WI38 (cell line): ENCODE results near the gene ZNF319.

Experiments
- H3K4me3 ChIP-seq: 2 replicates; pipeline ENCODE4 v1.5.1; 2011; ENCODE audit warnings: low read depth, mild to moderate bottlenecking, control low read depth, low read length
- TF ChIP-seq, protein P1 (sequence below): IDR thresholded peaks from 2 replicates; pipeline ENCODE4 v1.5.1; 2012; ENCODE audit warnings: low read depth, mild to moderate bottlenecking, control low read depth, low read length

The ZNF319 gene

DNA sequence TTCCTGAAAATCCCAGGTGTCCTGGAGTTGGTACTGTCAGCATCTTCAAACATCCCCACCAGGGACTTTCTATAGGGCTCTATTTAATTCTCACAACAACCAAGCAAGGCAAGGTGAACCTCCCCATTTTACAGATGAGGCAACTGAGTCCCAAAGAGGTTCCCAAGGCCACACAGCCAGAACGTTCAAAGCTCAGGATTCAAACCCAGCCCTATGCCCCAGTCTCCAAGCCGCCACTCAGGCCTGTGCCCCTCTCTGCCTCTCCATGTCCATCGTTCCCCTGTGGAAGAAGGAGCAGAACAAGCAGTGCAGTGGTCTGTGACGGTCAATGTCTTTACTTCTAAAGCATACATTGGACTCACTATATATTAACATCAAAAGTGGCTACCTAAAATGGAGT is 6.1 kb downstream of the ZNF319 start:
- no peak overlapping the region for H3K4me3 ChIP-seq
- TF ChIP-seq, protein P1, sequence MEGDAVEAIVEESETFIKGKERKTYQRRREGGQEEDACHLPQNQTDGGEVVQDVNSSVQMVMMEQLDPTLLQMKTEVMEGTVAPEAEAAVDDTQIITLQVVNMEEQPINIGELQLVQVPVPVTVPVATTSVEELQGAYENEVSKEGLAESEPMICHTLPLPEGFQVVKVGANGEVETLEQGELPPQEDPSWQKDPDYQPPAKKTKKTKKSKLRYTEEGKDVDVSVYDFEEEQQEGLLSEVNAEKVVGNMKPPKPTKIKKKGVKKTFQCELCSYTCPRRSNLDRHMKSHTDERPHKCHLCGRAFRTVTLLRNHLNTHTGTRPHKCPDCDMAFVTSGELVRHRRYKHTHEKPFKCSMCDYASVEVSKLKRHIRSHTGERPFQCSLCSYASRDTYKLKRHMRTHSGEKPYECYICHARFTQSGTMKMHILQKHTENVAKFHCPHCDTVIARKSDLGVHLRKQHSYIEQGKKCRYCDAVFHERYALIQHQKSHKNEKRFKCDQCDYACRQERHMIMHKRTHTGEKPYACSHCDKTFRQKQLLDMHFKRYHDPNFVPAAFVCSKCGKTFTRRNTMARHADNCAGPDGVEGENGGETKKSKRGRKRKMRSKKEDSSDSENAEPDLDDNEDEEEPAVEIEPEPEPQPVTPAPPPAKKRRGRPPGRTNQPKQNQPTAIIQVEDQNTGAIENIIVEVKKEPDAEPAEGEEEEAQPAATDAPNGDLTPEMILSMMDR = no peak

DNA sequence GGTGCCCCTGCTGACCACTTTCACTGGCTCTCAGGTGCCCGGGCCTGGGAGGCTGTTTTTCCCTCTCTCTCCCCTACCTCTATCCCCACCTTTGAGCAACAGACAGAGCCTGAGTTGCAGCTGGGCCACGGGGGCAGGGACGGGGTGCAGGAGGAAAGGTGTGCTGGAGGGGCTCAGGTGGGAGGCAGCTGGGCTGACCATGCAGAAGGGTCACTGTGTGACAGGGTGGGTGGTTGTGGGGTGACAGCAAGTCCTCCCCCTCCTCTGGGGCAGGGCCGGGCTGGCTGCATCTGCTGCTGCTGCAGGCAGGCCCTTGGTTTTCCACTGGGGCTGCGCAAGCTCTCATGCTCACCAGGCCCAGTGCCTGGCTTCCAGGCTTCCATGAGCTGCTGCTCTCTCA is 6.6 kb downstream of the ZNF319 start:
- TF ChIP-seq, protein P1 = no peak

DNA sequence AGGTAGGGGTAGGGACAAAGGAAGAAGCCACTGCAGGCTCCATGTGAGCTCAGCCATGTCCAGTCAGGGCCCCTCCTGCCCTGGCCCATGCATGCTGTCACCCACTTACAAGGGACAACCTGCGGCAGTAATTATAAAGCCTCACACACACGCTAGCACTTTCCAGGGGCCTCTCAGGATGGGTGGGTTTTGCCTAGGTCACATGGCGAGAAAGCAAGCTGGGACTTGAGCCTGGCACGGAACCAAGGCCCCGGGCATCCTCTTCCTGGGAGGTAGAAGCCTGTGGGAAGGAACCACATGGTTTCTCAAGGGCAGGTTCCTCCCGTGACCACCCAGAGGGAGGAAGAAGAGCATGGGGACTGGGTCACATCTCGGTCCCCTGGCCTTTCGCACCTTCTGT is 7.0 kb downstream of the ZNF319 start:
- TF ChIP-seq, protein P1 = no peak
- no peak overlapping the region for H3K4me3 ChIP-seq

More for the DNA sequence above, 6.6 kb downstream of the ZNF319 start:
- no peak overlapping the region for H3K4me3 ChIP-seq

DNA sequence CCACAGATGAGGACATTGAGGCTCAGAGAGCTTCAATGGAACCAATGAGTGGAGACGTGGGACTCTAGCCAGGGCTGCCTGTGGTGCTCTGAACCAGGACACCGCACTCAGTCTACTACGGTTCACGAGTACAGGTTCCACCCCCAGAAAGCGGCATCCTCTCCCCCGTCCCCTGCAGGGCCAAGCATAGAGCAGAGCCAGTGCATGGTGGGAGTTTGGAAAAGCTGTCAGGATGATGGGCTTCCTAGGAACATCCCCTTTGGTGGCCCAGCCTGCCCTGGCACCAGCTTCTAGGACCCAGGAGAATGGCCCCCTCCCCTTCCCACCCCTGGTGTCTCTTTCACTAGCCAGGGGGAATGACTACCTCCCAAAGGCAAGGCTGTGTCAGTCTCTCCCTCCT is 8.4 kb downstream of the ZNF319 start:
- TF ChIP-seq, protein P1 = no peak
- H3K4me3 ChIP-seq = no peak overlapping the region

DNA sequence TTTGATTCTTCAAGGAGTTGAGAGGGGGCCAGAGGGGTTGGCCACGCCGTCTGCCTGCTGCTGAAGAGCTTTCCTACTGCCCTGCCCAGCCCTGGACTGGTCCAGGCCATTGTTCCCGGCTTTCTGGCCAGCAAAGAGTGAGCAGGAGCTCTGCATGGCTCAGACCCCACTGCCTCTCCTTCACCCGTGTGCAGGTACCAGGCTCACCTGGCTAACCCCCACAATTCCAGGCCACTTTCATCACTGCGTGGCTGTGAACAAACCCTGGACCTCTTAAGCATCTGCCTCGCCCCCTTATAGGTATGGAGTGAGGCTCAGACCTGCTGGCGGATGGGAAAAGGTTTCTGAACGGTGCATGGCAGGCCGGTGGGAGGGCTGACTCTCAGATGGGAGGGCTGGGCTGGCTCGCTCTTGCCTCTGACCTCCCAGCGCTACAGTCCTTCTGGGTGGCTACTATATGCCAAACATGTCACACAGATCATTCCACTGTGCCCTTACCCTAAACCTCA is 8.9 kb downstream of the ZNF319 start:
- TF ChIP-seq, protein P1 = no peak
- no peak overlapping the region for H3K4me3 ChIP-seq

DNA sequence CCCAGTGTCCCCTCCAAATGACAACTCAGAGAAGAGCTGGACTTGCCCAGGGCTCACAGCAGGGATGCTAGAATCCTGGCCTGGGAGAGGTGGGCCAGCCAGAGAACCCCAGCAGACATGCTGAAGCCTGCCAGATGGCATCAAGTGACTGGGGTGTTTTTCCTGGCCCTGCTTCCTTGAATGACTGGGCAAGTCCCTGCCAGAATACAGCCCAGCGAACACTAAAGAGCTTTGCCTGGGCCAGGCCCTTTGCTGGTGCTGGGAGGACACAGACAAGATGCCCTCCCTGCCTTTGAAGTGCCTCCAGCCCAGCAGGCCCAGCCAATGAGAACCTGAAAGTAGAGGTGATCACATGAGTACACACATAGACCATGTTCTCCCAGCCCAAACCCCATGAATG is 11.5 kb downstream of the ZNF319 start:
- H3K4me3 ChIP-seq = no peak overlapping the region
- TF ChIP-seq, protein P1 = no peak

DNA sequence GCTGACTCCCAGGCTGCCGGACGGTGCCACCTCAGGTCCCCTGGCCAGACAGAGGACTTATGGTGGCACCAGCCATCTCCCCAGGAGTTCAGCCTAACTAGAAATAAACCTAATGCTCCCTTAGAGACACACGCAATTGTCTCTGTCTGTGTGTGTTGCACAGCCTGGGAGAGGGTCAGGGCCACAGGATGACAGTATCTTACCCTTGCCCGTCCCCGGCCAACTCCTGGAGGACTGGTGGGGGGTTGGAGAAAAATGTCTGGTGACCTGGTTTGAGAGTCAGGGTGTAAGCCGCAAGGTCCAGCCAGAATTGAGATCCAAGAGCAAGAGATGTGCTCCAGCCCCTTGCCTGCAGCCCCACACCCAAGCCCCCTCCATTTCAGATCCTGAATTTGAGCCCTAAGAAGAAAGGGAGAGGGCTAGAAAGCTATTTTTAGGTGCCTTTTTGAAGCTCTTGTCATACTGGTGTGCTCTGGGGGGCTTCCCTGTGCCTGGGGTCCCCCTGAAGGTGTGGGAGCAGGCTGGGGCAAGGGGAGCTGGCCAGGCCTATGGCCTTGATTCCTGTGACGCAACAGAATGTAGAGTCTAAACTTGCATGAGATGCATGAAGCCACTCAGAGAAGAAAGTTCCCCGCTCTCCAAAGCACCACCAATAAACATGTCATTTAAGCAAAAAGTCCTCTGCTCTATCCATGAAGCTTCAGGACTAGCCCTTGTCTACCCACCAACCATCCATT is 12.9 kb downstream of the ZNF319 start:
- TF ChIP-seq, protein P1 = no peak
- no peak overlapping the region for H3K4me3 ChIP-seq
